OCI-LY7 (cell line): ENCODE results near the gene RABEP1. TPM values are rescaled to one million over a fixed set of nuclear protein-coding genes. Genes with fewer than 3 reads are reported as not detected.

Experiments
- BruUV-seq: library from RNA; stranded (reverse); fragments of 400-500 nt; replicated peaks from 2 replicates; lab custom pipeline; 2021; lab: Mats Ljungman, UMichigan
- CTCF ChIA-PET: fragments of 300-600 bp; sonication (Branson Sonifier 250); formaldehyde crosslinking; loops from one replicate; lab custom pipeline; 2022; ENCODE audit warnings: antibody characterized with exemption; ENCODE audit not compliant: unreplicated experiment; lab: Charles Lee
- POLR2A ChIA-PET: fragments of 300-600 bp; sonication (Branson Sonifier 250); formaldehyde crosslinking; loops from one replicate; lab custom pipeline; 2022; ENCODE audit warnings: antibody characterized with exemption; lab: Charles Lee
- DNase-seq: peaks from one replicate; pipeline ENCODE4 v3.0.0-alpha.2; 2015; ENCODE audit warnings: low spot score
- H2AFZ ChIP-seq: fragments of 200-600 bp; sonication (generic), shearing (Covaris generic); 2 replicates; pipeline ENCODE4 v1.6.1; 2014; ENCODE audit warnings: mild to moderate bottlenecking, antibody characterized with exemption, low read length, moderate library complexity
- H3K27ac ChIP-seq: fragments of 200-600 bp; sonication (generic); 2 replicates; pipeline ENCODE4 v1.5.1; 2014; ENCODE audit warnings: mixed run types, low read depth, mild to moderate bottlenecking, moderate library complexity, low read length, inconsistent platforms; ENCODE audit not compliant: poor library complexity, severe bottlenecking
- H3K36me3 ChIP-seq: fragments of 200-600 bp; sonication (generic); 2 replicates; pipeline ENCODE4 v1.6.1; 2014; ENCODE audit warnings: mild to moderate bottlenecking, antibody characterized with exemption, low read length, moderate library complexity, mixed read lengths; ENCODE audit not compliant: insufficient read depth
- H3K4me1 ChIP-seq: fragments of 200-600 bp; sonication (generic); 2 replicates; pipeline ENCODE4 v1.5.1; 2014; ENCODE audit warnings: mild to moderate bottlenecking, low read length; ENCODE audit not compliant: insufficient read depth, poor library complexity, severe bottlenecking
- H3K4me2 ChIP-seq: fragments of 200-600 bp; sonication (generic); 2 replicates; pipeline ENCODE4 v1.6.1; 2014; ENCODE audit warnings: mild to moderate bottlenecking, low read length
- H3K4me3 ChIP-seq: fragments of 200-600 bp; sonication (generic); 2 replicates; pipeline ENCODE4 v1.5.1; 2014; ENCODE audit warnings: mild to moderate bottlenecking, low read depth, low read length; ENCODE audit not compliant: poor library complexity, severe bottlenecking
- H3K79me2 ChIP-seq: fragments of 200-600 bp; sonication (generic); 2 replicates; pipeline ENCODE4 v1.6.1; 2016; ENCODE audit warnings: low read depth, mild to moderate bottlenecking, low read length, moderate library complexity, mixed read lengths; ENCODE audit not compliant: insufficient read depth
- H3K9me2 ChIP-seq: fragments of 200-600 bp; sonication (generic); 2 replicates; pipeline ENCODE4 v1.6.1; 2016; ENCODE audit warnings: mild to moderate bottlenecking, low read length, mixed read lengths; ENCODE audit not compliant: insufficient read depth
- H3K9me3 ChIP-seq: fragments of 200-600 bp; sonication (generic); 2 replicates; pipeline ENCODE4 v1.6.1; 2014; ENCODE audit warnings: mild to moderate bottlenecking, mixed run types, low read length, mixed read lengths
- H4K20me1 ChIP-seq: fragments of 200-600 bp; sonication (generic); 2 replicates; pipeline ENCODE4 v1.6.1; 2014; ENCODE audit warnings: mild to moderate bottlenecking, antibody characterized with exemption, low read length, moderate library complexity, mixed read lengths; ENCODE audit not compliant: insufficient read depth
- CTCF ChIP-seq: fragments of 200-600 bp; sonication (generic); conservative IDR thresholded peaks from 2 replicates; pipeline ENCODE4 v1.5.1; 2014; ENCODE audit warnings: mild to moderate bottlenecking, antibody characterized with exemption, low read length, moderate library complexity, mixed read lengths
- EZH2phosphoT487 ChIP-seq: fragments of 200-600 bp; sonication (generic); IDR thresholded peaks from 2 replicates; pipeline ENCODE4 v1.6.1; 2018; ENCODE audit warnings: low read depth, borderline replicate concordance, mild to moderate bottlenecking, mixed run types, antibody characterized with exemption, low read length, moderate library complexity, mixed read lengths
- intact Hi-C: fragments of 100-400 bp; cut with micrococcal nuclease; formaldehyde crosslinking; loops from one replicate; pipeline ENCODE4 v1.10.0; 2022; ENCODE audit not compliant: unreplicated experiment
- total RNA-seq, 2 experiments: library from RNA; depleted of rRNA in 1 of 2; stranded (reverse); fragments of >200 nt in 1 of 2; shearing (Covaris generic) in 1 of 2; gene quantifications; 2 replicates each; pipeline ENCODE4 v1.2.3, GENCODE V29; 2014 to 2022

Gene RABEP1
- total RNA-seq, 2 experiments from 2014 or later = 58.6 to 60.8 TPM

- BruUV-seq = no TSS peak
- TF ChIP-seq EZH2phosphoT487 (no peak), CTCF (no peak)
- Histone ChIP-seq H3K36me3 (peaks cover 95% of the 10 kb centered on the region), H3K4me2 (no peak overlapping the region), H4K20me1 (no peaks in the 10 kb centered on the region), H3K9me3 (no peaks in the 10 kb centered on the region), H3K27ac (no peak overlapping the region), H2AFZ (no peak overlapping the region), H3K4me3 (no peak overlapping the region), H3K4me1 (peaks cover 14% of the 10 kb centered on the region), H3K79me2 (peaks cover 21% of the 10 kb centered on the region), H3K9me2 (no peaks in the 10 kb centered on the region)
- DNase-seq = no peak
- CTCF ChIA-PET = no interaction called here
- POLR2A ChIA-PET = no interaction called here
- intact Hi-C loops = no loop called here
Observed at GRCh38 chr17:5425826-5426225, 143.7 kb downstream of the RABEP1 start.

- H3K4me1 ChIP-seq = no peaks in the 10 kb centered on the region
- H3K9me2 ChIP-seq = no peaks in the 10 kb centered on the region
- ChIA-PET POLR2A (interaction anchor here (1.5 kb wide), 1 partner anchor 10 kb away, joined by 3 read pairs; the partner anchor contains the start of gene NUP88), CTCF (interaction anchor here (1.3 kb wide), 1 partner anchor 10 kb away, joined by 4 read pairs; the partner anchor contains the start of gene C1QBP)
- H3K4me2 ChIP-seq = no peak overlapping the region
- no TSS peak for BruUV-seq
- TF ChIP-seq CTCF (no peak), EZH2phosphoT487 (no peak)
- intact Hi-C loops = no loop called here
- H3K27ac ChIP-seq = no peak overlapping the region
- no peak overlapping the region for H2AFZ ChIP-seq
- no peak overlapping the region for H3K4me3 ChIP-seq
- H4K20me1 ChIP-seq = no peaks in the 10 kb centered on the region
- no peaks in the 10 kb centered on the region for H3K9me3 ChIP-seq
- H3K79me2 ChIP-seq = no peaks in the 10 kb centered on the region
- no peak for DNase-seq
- H3K36me3 ChIP-seq = peaks cover 99% of the 10 kb centered on the region
Observed at GRCh38 chr17:5429191-5429887, 147.3 kb downstream of the RABEP1 start.

GRCh38 chr17:5430413-5430999 is 148.4 kb downstream of the RABEP1 start:
- H3K4me2 ChIP-seq = no peak overlapping the region
- DNase-seq = no peak
- H3K9me3 ChIP-seq = no peaks in the 10 kb centered on the region
- no peaks in the 10 kb centered on the region for H3K9me2 ChIP-seq
- no peak overlapping the region for H3K27ac ChIP-seq
- no TSS peak for BruUV-seq
- peaks cover 99% of the 10 kb centered on the region for H3K36me3 ChIP-seq
- H4K20me1 ChIP-seq = peaks cover 7% of the 10 kb centered on the region; the same call in 1 of the 2 replicates
- POLR2A ChIA-PET = interaction anchor here (1.6 kb wide), 1 partner anchor 11 kb away, joined by 4 read pairs; the partner anchor contains the start of gene NUP88
- no peak overlapping the region for H3K4me3 ChIP-seq
- no peak overlapping the region for H2AFZ ChIP-seq
- intact Hi-C loops = no loop called here
- H3K4me1 ChIP-seq = no peaks in the 10 kb centered on the region
- H3K79me2 ChIP-seq = peaks cover 8% of the 10 kb centered on the region; the same call in 1 of the 2 replicates
- TF ChIP-seq EZH2phosphoT487 (no peak), CTCF (no peak)
- CTCF ChIA-PET = no interaction called here
